Common myeloid progenitor, CD34-positive (primary cell): ENCODE results near the gene SHISA6.

Experiments used
- CTCF ChIA-PET: fragments of 350-600 bp; sonication (Branson Sonifier 250); formaldehyde crosslinking; loops from one replicate; lab custom pipeline; 2021; ENCODE audit warnings: antibody characterized with exemption; lab: Charles Lee
- POLR2A ChIA-PET: fragments of 350-600 bp; sonication (Branson Sonifier 250); formaldehyde crosslinking; loops from one replicate; lab custom pipeline; 2021; ENCODE audit warnings: antibody characterized with exemption; lab: Charles Lee
- DNase-seq, 3 donors: peaks; one replicate each; pipeline versions ENCODE4 v3.0.0 to v3.0.0-alpha.2; 2013
- H3K27ac ChIP-seq, 2 experiments: 1 replicate in 1 of 2; 2 replicates in 1 of 2; pipeline ENCODE4 v1.7.0; 2013; ENCODE audit warnings: inconsistent platforms in 2 of 2, low read length in 2 of 2, mild to moderate bottlenecking in 2 of 2, low read depth in 1 of 2, moderate library complexity in 1 of 2; ENCODE audit not compliant: severe bottlenecking in 2 of 2, insufficient read depth in 1 of 2, poor library complexity in 1 of 2
- H3K27me3 ChIP-seq, 5 experiments: replicated peaks in 2 of 5; 1 replicate in 3 of 5; 2 replicates in 2 of 5; pipeline versions ENCODE4 v1.6.1 to v1.7.0; 2013; ENCODE audit warnings: low read length in 4 of 5, mild to moderate bottlenecking in 2 of 5, moderate library complexity in 2 of 5, inconsistent platforms in 1 of 5; ENCODE audit not compliant: insufficient read depth in 5 of 5, control insufficient read depth in 4 of 5
- H3K36me3 ChIP-seq, 4 experiments: 1 replicate in 2 of 4; 2 replicates in 2 of 4; pipeline versions ENCODE4 v1.6.1 to v1.7.0; 2013; ENCODE audit warnings: low read length in 3 of 4, control low read depth in 1 of 4, mild to moderate bottlenecking in 1 of 4; ENCODE audit not compliant: control insufficient read depth in 4 of 4, insufficient read depth in 4 of 4
- H3K4me1 ChIP-seq, 4 experiments: 1 replicate in 3 of 4; 2 replicates in 1 of 4; pipeline versions ENCODE4 v1.6.1 to v1.7.1; 2013; ENCODE audit warnings: low read length in 3 of 4, mild to moderate bottlenecking in 3 of 4, control low read depth in 1 of 4, inconsistent platforms in 1 of 4, moderate library complexity in 1 of 4; ENCODE audit not compliant: control insufficient read depth in 4 of 4, insufficient read depth in 4 of 4; ENCODE audit errors: control extremely low read depth in 1 of 4
- H3K4me3 ChIP-seq, 7 experiments: 1 replicate in 4 of 7; 2 replicates in 3 of 7; pipeline versions ENCODE4 v1.5.1 to v1.7.0; 2013; ENCODE audit warnings: mild to moderate bottlenecking in 7 of 7, low read length in 6 of 7, moderate library complexity in 6 of 7, inconsistent platforms in 2 of 7, low read depth in 2 of 7, control low read depth in 1 of 7; ENCODE audit not compliant: insufficient read depth in 4 of 7, control insufficient read depth in 1 of 7; ENCODE audit errors: extremely low read depth in 1 of 7
- H3K9me3 ChIP-seq, 5 experiments: 1 replicate in 4 of 5; 2 replicates in 1 of 5; pipeline versions ENCODE4 v1.6.1 to v1.7.1; 2013; ENCODE audit warnings: low read length in 4 of 5, mild to moderate bottlenecking in 2 of 5, inconsistent platforms in 1 of 5, low read depth in 1 of 5, moderate library complexity in 1 of 5; ENCODE audit not compliant: control insufficient read depth in 4 of 5, insufficient read depth in 2 of 5; ENCODE audit errors: control extremely low read depth in 1 of 5
- WGBS: methylation state at CpG from one replicate; pipeline ENCODE4 v1.1.5; 2013; ENCODE audit not compliant: insufficient coverage; 5-methylcytosine and 5-hydroxymethylcytosine counted together

SHISA6 gene

DNA sequence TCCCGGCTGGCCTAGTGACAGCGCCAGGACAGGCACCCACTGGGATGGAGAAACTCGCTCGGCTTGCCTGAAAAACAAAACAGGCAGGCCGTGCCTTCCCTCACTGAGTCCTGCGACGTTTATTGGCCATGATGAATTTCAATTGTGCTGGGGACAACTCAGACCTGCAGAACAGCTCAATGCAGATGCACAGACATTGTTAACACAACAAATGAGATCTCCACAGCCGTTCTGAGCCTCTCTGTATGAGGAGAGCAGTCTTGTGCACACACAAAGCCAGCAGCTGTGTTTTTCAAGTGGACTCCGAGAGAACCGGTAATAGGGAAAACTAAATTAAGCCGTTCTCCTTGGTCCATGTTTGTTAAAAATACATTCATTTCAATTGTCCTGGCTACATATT lies 15.9 kb downstream of the SHISA6 start:
- no peak overlapping the region for H3K27ac ChIP-seq
- 58% methylated on average over 8 of the region's 11 CpGs for WGBS
- H3K9me3 ChIP-seq = no peaks in the 10 kb centered on the region
- H3K27me3 ChIP-seq = peaks cover 0 to 2% (median 0%) of the 10 kb centered on the region in 5 experiments
- ChIA-PET POLR2A (no interaction called here), CTCF (no interaction called here)
- no peak overlapping the region for H3K4me3 ChIP-seq
- no peak for DNase-seq
- no peaks in the 10 kb centered on the region for H3K4me1 ChIP-seq
- H3K36me3 ChIP-seq = no peaks in the 10 kb centered on the region

DNA sequence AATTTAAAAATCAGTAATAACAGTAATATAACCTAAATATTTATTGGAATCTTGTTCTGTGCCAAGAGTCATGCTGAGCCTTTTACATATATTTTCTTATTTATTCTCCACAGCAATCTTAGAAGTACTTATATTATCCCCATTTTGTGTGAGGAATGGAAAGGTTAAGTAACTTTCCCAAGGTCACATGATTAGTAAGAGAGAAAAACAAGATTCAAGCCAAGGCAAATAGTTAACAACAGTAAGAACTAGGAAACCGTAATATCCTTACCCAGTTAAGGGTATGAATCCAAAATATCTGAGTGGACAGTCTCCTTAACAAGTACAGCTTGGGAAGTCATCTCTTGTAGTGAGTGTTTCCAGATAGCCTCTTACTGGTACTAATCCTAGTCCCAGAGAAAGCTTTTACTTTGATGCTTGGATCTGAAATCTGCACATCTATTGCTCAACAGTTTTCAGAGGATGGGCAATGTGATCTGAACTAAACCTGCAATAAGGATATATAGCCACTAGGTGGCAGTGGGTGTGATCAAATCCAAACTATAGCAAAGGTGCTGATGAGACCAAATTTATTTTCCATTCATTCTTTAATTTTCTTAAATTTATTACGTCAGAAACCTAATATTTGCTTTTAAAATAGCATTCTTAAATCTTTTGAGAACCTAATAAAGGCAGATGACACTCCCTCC lies 23.3 kb downstream of the SHISA6 start:
- CTCF ChIA-PET = no interaction called here
- Histone ChIP-seq H3K4me1 (no peaks in the 10 kb centered on the region), H3K27me3 (no peaks in the 10 kb centered on the region), H3K4me3 (no peak overlapping the region), H3K9me3 (peaks cover 0 to 13% (median 2%) of the 10 kb centered on the region in 5 experiments), H3K27ac (no peak overlapping the region), H3K36me3 (no peaks in the 10 kb centered on the region)
- 100% methylated on average over 1 of the region's 2 CpGs for WGBS
- DNase-seq = no peak
- POLR2A ChIA-PET = interaction anchor here (0.8 kb wide), 1 partner anchor 764 kb away, joined by 3 read pairs; no protein-coding TSS in a partner anchor

DNA sequence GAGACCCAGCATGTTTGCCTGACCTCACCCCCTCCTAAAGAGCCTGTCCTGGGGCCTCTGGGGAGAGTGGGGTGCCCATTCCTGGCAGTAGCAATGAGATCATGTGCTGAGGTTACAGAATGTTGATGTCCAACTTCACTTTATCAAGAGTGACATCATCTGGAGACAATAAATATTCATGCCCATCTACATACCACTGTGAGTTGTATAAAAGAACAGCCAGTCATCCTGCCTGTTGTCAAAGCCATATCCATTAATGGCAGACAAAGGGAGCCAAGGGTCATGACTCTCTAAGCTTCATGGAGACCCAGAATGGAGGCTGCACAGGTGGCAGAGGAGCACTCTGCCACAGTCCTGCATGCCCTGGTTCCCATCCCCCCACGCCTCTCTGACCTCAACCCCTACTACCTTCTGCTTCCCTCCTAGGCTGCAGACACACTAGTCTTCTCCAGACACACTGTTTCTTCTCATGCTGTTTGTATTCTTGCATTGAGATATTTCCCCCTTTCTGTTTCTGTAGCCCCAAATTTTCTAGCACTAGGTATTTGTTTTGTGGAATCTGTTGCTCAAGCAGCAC lies 27.1 kb downstream of the SHISA6 start:
- Histone ChIP-seq H3K36me3 (no peaks in the 10 kb centered on the region), H3K27ac (no peak overlapping the region), H3K27me3 (no peaks in the 10 kb centered on the region), H3K9me3 (peaks cover 1 to 12% (median 2%) of the 10 kb centered on the region in 5 experiments), H3K4me3 (no peak overlapping the region), H3K4me1 (no peaks in the 10 kb centered on the region)
- ChIA-PET POLR2A (interaction anchor here (0.5 kb wide), 1 partner anchor 158 kb away, joined by 4 read pairs; no protein-coding TSS in a partner anchor), CTCF (no interaction called here)
- DNase-seq = no peak
- WGBS = 88% methylated on average over 1 of the region's 1 CpG

DNA sequence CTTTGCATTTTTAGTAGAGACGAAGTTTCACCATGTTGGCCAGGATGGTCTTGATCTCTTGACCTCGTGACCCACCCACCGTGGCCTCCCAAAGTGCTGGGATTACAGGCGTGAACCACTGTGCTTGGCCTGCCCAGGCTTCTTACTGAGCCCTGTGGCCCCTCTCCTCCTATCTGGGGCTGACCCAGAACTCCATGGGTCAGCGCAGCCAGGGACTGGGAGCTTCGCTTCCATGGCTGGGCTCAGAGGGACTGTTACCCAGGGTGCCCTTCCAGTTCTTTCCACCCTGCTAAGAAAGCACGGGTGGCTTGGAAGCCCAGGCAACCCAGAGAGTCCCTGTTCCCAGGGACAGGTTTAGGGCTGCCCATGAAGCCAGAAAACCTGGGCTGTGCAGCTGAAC lies 28.2 kb downstream of the SHISA6 start:
- DNase-seq = no peak
- ChIA-PET CTCF (no interaction called here), POLR2A (no interaction called here)
- Histone ChIP-seq H3K4me3 (no peak overlapping the region), H3K4me1 (no peaks in the 10 kb centered on the region), H3K27ac (no peak overlapping the region), H3K27me3 (no peaks in the 10 kb centered on the region), H3K36me3 (no peaks in the 10 kb centered on the region), H3K9me3 (peaks cover 0 to 3% (median 1%) of the 10 kb centered on the region in 5 experiments)
- WGBS = 95% methylated on average over 6 of the region's 7 CpGs

DNA sequence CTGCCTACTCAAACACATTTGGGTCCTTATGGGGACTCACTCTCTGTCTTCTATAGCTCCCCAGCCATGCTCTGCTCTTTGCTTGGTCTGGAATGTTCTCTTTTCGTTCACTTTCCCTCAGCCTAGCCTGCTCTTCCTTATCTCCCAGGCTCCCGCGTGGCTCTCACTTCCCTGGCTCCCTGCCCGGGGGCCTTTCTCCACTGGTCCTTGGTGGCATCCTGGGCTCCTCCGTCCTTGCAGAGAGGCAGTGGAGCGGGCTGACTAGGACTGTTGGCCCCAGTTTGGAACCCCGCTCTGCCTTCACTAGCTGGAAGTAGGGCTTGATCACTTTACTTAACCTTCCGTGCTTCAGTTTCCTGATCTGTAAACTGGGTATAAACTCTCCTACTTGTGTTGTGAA lies 31.2 kb downstream of the SHISA6 start:
- WGBS = 96% methylated on average over 7 of the region's 8 CpGs
- H3K4me1 ChIP-seq = no peaks in the 10 kb centered on the region
- no peak overlapping the region for H3K4me3 ChIP-seq
- ChIA-PET CTCF (no interaction called here), POLR2A (no interaction called here)
- peaks cover 0 to 3% (median 0%) of the 10 kb centered on the region in 5 experiments for H3K9me3 ChIP-seq
- no peaks in the 10 kb centered on the region for H3K36me3 ChIP-seq
- no peaks in the 10 kb centered on the region for H3K27me3 ChIP-seq
- H3K27ac ChIP-seq = no peak overlapping the region
- no peak for DNase-seq

DNA sequence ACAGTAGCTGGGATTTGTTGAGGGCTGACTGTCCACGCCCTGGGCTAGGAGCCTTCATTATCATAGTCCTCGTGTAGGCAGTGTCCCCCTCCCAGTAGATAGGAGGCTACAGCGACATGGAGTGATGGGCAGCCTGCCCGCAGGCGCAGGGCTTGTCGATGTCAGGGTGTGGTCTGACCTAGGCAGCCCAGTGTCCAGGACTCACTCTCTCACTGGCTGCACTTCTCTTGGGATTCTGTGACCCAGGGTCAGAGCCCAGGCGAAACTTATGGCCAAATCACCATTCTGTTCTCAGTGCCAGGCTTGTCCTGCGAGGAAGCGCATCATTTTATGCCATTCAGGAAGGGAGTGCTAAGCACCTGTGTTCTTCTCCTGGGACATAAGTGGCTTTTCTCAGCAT lies 32.6 kb downstream of the SHISA6 start:
- WGBS = 99% methylated on average over 9 of the region's 9 CpGs
- Histone ChIP-seq H3K4me1 (no peaks in the 10 kb centered on the region), H3K4me3 (no peak overlapping the region), H3K36me3 (no peaks in the 10 kb centered on the region), H3K9me3 (peaks cover 0 to 3% (median 0%) of the 10 kb centered on the region in 5 experiments), H3K27me3 (no peaks in the 10 kb centered on the region), H3K27ac (no peak overlapping the region)
- ChIA-PET CTCF (no interaction called here), POLR2A (no interaction called here)
- no peak for DNase-seq

DNA sequence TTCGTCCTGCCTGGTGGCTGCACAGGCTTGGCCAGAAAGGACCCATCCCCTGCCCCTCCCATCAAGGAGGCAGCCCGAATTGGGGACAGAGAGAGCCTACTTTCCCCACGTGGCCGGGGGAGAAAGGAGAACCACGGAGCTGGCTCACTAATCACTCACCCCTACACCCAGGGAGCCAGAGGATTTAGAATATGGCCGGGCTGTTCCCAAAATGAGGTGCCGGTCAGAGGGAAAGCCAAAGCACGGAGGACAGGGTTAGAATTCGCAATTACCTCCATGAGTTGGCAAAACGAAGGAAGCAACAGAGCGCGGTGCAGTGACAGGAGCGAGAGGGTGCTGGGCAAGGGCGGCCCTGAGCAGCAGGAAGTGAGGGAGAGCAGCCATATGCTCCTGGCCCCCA lies 33.1 kb downstream of the SHISA6 start:
- Histone ChIP-seq H3K36me3 (no peaks in the 10 kb centered on the region), H3K4me3 (no peak overlapping the region), H3K4me1 (no peaks in the 10 kb centered on the region), H3K27ac (no peak overlapping the region), H3K27me3 (no peaks in the 10 kb centered on the region), H3K9me3 (peaks cover 0 to 3% (median 0%) of the 10 kb centered on the region in 5 experiments)
- no peak for DNase-seq
- CTCF ChIA-PET = no interaction called here
- POLR2A ChIA-PET = no interaction called here
- 86% methylated on average over 14 of the region's 14 CpGs for WGBS
